ENCODE measurements around the gene MBD4.

MBD4 gene

GRCh38 chr3:129435367-129435766 lies 4.4 kb downstream of the MBD4 start:
- Histone ChIP-seq H3K27ac (no peak overlapping the region), H3K4me3 (no peak overlapping the region)

GRCh38 chr3:129434140-129434539 lies 5.6 kb downstream of the MBD4 start:
- H3K27ac ChIP-seq: no peak overlapping the region
- H3K4me3 ChIP-seq: no peak overlapping the region

GRCh38 chr3:129433565-129433964 lies 6.2 kb downstream of the MBD4 start:
- no peak overlapping the region for H3K4me3 ChIP-seq
- no peak overlapping the region for H3K27ac ChIP-seq

- H3K4me3 ChIP-seq: no peak overlapping the region
- H3K27ac ChIP-seq: no peak overlapping the region
Measured at GRCh38 chr3:129432671-129433070, 7.1 kb downstream of the MBD4 start.

GRCh38 chr3:129432036-129432435 lies 7.7 kb downstream of the MBD4 start:
- Histone ChIP-seq H3K4me3 (no peak overlapping the region), H3K27ac (no peak overlapping the region)

GRCh38 chr3:129429602-129430001 lies 10.1 kb downstream of the MBD4 start:
- H3K27ac ChIP-seq: no peak overlapping the region

DNA sequence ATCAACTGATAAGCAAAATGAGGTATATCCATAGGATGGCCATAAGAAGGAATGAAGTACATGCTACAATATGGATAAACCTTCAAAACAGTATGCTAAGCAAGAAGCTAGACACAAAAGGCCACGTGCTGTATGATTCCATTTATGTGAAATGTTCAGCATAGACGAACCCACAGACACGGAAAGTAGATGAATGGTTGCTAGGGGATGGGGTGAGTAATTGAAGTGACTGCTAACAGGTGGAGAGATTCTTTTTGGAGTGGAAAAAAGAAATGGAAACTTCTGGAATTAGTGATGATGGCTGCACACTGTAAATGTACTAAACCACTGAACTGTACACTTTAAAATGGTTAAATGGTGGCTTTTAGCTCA lies 10.7 kb downstream of the MBD4 start:
- Histone ChIP-seq H3K27ac (peak overlapping the region in 9 of 21 experiments; percentile 1 to 74 (median 15)), H3K4me3 (peak overlapping the region in 2 of 7 experiments; percentile 40 to 51)

More at GRCh38 chr3:129429602-129430001, 10.1 kb downstream of the MBD4 start:
- no peak overlapping the region for H3K4me3 ChIP-seq

DNA sequence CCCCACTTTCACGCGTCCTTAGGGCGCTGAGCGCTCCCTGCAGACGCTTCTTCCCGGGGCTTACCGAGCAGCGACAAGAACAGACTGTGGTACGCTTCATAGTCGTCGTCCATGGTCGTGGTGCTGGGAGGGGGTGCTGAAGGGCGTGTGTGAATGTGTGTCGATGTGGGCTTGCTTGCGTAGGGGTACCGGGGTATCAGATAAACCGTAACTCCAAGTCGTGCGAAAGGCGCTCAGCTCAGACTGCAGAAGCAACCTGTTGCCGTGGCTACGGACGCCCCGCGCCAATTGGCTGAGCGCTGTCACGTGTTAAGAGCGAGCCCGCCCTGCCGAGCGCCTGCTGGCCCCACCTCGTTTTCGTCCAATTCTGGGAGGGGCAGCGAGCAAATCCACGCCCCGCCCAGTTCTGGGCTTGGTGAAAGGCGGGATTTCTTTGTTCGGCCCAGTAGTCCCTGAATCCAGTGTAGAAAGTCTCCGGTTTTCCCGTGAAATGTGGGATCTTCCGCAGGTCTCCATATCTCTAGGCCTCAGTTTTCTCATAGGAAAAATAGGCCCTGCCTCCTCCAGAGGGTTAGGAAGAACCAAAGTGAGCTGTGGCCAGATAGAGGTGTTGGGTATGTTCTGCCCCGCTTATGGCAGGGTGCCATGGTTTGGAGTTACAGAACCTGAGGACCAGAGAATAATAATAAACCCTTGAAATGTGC lies 11.2 kb downstream of the MBD4 start, which contains the start of gene EFCAB12:
TSS of gene EFCAB12 (minus strand) at position 261 of the 704 bp plus-strand sequence. CDS start at position 113, 148 bp downstream.
- H3K4me3 ChIP-seq: peak within 1 kb of the TSS; percentile 23 to 51 (median 40)
- peak within 1 kb of the TSS in 10 of 21 experiments; percentile 1 to 74 (median 22) for H3K27ac ChIP-seq

GRCh38 chr3:129428007-129428375 lies 11.8 kb downstream of the MBD4 start:
- peak overlapping the region; percentile 23 to 51 (median 40) for H3K4me3 ChIP-seq

GRCh38 chr3:129425619-129426018 lies 14.1 kb downstream of the MBD4 start:
- H3K27ac ChIP-seq: no peak overlapping the region
- H3K4me3 ChIP-seq: no peak overlapping the region

More at GRCh38 chr3:129428007-129428375, 11.8 kb downstream of the MBD4 start:
- peak overlapping the region in 1 of 21 experiments; percentile 29 for H3K27ac ChIP-seq

DNA sequence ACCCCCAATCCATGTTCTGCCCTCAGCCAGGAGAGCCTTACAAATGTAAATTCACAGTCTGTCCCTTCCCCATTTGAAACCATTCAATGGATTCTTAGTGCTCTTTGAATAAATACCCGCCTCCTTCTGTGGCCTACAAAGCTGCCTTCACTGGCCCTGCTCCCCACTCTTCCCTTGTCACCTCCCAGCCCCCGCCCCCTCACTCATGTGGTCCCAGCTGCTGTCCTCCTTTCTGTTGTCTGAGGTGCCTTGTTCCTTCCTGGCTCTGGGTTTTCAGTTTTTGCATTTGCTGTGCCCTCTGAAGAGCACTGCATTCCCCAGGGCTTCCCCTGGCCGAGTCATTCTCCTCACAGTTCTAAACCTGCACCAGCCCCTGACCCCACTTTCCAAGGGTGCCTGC lies 14.5 kb downstream of the MBD4 start:
- no peak overlapping the region for H3K4me3 ChIP-seq

GRCh38 chr3:129424185-129424841 lies 15.4 kb downstream of the MBD4 start:
- Histone ChIP-seq H3K27ac (no peak overlapping the region), H3K4me3 (no peak overlapping the region)

More for the DNA sequence above, 14.5 kb downstream of the MBD4 start:
- no peak overlapping the region for H3K27ac ChIP-seq

GRCh38 chr3:129422897-129423296 lies 16.9 kb downstream of the MBD4 start:
- no peak overlapping the region for H3K27ac ChIP-seq
- no peak overlapping the region for H3K4me3 ChIP-seq

DNA sequence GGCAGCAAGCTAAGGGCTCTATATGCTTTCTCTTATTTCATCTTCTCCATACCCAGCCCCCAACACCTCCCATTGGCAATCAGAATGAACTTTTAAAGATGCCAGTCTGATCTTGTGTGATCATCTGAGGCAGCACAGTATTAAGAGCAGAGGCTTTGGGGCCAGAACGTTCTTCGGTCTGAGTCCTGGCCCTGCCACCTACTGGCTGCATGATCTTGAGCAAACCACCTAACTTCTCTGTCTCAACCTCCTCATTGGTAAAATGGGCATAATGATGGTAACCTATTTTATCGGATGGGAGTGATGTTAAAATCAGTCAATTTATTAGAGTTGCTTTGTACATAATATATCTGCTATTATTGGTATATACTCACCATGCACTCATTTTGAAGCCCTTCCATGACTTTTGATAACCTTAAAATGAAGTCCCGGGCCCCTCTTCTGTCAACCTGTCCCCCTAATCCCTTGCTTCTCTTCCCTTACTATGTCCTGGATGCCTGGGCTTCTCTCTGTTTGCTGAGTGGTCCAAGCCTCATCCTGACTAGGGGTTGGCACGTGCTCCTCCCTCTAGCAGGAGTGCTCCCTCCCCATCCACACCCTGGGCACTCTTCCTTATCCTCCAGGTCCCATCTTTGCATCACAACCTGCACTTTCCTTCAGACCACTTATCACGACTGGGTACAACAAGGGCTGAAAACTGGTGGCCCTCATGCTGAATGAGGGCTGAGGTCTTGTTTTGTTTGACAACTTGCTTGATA lies 17.6 kb downstream of the MBD4 start:
- no peak overlapping the region for H3K4me3 ChIP-seq

GRCh38 chr3:129421236-129421883 lies 18.4 kb downstream of the MBD4 start:
- H3K27ac ChIP-seq: no peak overlapping the region
- no peak overlapping the region for H3K4me3 ChIP-seq

More for the DNA sequence above, 17.6 kb downstream of the MBD4 start:
- no peak overlapping the region for H3K27ac ChIP-seq

GRCh38 chr3:129419476-129419875 lies 20.3 kb downstream of the MBD4 start:
- Histone ChIP-seq H3K4me3 (no peak overlapping the region), H3K27ac (no peak overlapping the region)

DNA sequence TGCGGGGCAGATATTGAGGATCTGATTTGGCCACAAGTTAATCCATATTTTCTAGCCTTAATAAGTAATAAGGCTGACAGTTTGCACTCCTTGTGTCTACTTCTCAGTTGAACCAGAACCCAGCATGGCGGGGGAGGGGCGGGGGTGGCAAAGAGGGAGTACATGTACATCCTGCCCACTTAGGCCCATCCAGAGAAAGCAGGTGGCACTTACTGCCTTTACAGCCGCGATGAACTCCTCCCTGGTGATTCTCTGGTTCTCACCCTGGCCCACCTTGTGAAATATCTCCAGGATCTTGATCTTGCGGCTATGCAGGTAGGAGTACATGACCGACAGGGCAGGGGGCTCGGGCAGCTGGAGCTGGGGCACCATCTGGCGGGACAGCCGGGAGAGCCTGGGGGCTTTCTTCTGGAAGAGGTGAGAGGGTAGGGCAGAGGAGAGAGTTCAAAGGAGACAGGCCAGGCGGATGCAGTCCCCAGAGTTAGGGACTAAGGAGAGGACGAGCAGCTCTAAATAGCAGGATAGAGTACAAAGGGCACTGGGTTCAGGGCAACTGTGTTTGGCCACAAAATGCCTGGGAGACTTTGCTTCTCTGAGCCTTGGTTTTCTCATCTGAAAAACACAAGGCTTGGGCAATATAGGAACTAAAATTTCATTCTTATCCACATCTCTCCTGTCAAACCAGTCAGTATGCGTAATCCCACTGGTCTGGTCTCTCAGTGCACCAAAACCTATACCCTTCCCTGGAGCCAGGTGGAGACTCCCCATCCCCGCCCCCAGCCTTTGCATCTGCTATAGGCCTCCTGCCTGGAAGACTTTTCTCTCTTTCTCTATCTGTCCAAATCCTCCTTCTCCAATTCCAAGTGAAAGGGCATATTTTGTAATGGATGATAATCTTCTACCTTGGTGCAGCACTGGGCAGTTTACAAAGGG lies 21.4 kb downstream of the MBD4 start:
- H3K27ac ChIP-seq: no peak overlapping the region
- no peak overlapping the region for H3K4me3 ChIP-seq

- H3K4me3 ChIP-seq: no peak overlapping the region
- no peak overlapping the region for H3K27ac ChIP-seq
Measured at GRCh38 chr3:129417326-129417725, 22.4 kb downstream of the MBD4 start.

GRCh38 chr3:129416415-129416814 lies 23.3 kb downstream of the MBD4 start:
- Histone ChIP-seq H3K27ac (no peak overlapping the region), H3K4me3 (no peak overlapping the region)

All from skin epidermis (tissue), 12 donors.